Muscle of leg (tissue), 11 donors: ENCODE measurements around the gene BCL11A. TPM values are rescaled to one million over a fixed set of nuclear protein-coding genes. Genes with fewer than 3 reads are reported as not detected.

Experiments used
- DNase-seq: peaks from one replicate; pipeline ENCODE4 v3.0.0; 2013
- H3K27ac ChIP-seq: one replicate; pipeline ENCODE4 v1.5.1; 2013; ENCODE audit warnings: mild to moderate bottlenecking, low read length, control low read depth
- H3K27me3 ChIP-seq: one replicate; pipeline ENCODE4 v1.6.1; 2013; ENCODE audit warnings: low read length; ENCODE audit not compliant: control insufficient read depth, insufficient read depth
- H3K36me3 ChIP-seq: one replicate; pipeline ENCODE4 v1.6.1; 2013; ENCODE audit warnings: low read length; ENCODE audit not compliant: control insufficient read depth, insufficient read depth
- H3K4me1 ChIP-seq: one replicate; pipeline ENCODE4 v1.6.1; 2013; ENCODE audit warnings: low read length; ENCODE audit not compliant: control insufficient read depth, insufficient read depth
- H3K4me3 ChIP-seq: one replicate; pipeline ENCODE4 v1.5.1; 2013; ENCODE audit warnings: low read length, control low read depth
- H3K9me3 ChIP-seq: replicated peaks from 2 replicates; pipeline ENCODE4 v1.6.1; 2013; ENCODE audit warnings: low read depth, low read length; ENCODE audit not compliant: control insufficient read depth
- WGBS: methylation state at CpG from one replicate; pipeline ENCODE4 v1.1.5; 2013; ENCODE audit warnings: missing lambda C conversion rate; ENCODE audit not compliant: insufficient coverage; 5-methylcytosine and 5-hydroxymethylcytosine counted together
- polyA plus RNA-seq, 8 donors: library from polyadenylated mRNA; unstranded; fragments of 120-200 nt; gene quantifications; one replicate each; pipeline versions ENCODE4 v1.2.1 to v1.2.3, GENCODE V29; 2013; ENCODE audit warnings: inconsistent platforms in 1 of 8, low replicate concordance in 1 of 8; ENCODE audit not compliant: insufficient read length in 8 of 8, insufficient read depth in 1 of 8
- total RNA-seq: library from RNA; stranded (reverse); fragments of 120-200 nt; gene quantifications from one replicate; pipeline ENCODE4 v1.2.4, GENCODE V29; 2013

BCL11A gene
- total and polyA plus RNA-seq, 9 donors, result 1.1 to 12.2 (median 2.7) TPM

DNA sequence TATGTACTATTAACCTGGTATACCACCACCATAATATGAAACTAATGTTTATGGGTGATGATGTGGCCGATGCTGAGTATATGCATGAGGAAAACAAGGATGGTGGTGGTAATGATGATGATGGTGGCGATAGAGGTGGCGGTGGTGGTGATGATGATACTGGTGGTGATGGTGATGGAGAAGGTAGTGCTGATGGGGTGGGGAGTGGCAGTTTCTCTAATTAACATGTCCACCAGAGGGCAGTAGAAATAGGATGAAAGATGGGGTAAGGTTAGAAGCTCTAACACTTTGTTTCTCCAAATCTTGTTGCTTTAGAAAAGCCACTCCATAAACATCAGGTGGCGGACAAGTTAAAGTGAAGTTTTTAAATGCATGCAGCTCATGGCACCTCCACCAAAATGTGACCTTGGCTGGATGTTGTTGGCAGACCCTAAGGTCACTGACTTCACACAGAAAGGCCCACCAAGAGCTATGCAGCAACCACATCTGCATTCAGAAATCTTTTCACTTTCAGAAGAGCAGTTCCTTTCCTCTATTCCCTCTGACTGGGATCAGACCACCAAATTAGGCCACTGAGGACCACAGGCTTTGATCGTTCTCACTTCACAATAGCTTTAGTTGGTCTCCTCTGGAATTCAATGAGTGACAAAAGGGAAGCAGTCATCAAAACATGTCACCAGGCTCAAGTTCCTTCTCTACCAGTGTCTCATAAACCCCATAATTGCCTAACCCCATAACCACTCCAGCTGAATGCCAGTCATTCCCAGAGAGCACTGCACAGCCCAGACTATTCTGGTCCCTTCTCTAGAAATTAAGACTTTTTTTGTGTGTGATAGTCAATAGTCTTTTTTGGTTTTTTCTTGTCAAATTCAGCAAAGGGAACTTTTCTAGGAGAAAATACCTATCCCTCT is 7.5 kb upstream of the BCL11A start:
- DNase-seq, result no peak
- Histone ChIP-seq H3K36me3 (no peaks in the 10 kb centered on the region), H3K9me3 (no peaks in the 10 kb centered on the region), H3K27ac (no peak overlapping the region), H3K4me1 (peaks cover 3% of the 10 kb centered on the region), H3K4me3 (no peak overlapping the region), H3K27me3 (peaks cover 36% of the 10 kb centered on the region)
- WGBS, result 84% methylated on average over 4 of the region's 5 CpGs

DNA sequence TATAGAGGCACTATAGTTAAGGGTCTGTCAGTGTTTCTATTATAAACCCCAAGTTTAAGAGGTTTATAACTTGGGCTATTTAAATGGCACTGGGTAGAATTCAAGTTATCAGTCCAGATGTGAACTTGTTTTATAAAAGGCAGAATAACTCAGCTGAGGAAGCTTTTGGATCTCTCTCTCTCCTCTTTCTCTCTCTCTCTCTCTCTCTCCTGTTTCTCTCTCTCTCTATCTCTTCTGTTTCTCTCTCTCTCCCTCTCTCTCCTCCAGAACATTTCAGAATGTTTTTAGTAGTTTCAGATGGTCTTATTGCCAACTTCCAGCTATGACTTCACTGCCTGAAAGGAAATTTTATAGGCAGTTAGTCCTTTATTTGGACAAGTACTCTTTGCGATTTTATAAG is 6.4 kb upstream of the BCL11A start:
- Histone ChIP-seq H3K27me3 (peaks cover 42% of the 10 kb centered on the region), H3K4me3 (no peak overlapping the region), H3K27ac (no peak overlapping the region), H3K36me3 (no peaks in the 10 kb centered on the region), H3K9me3 (no peaks in the 10 kb centered on the region), H3K4me1 (peaks cover 10% of the 10 kb centered on the region)
- no CpG with 5 or more reads among the region's 1 CpG for WGBS
- no peak for DNase-seq

DNA sequence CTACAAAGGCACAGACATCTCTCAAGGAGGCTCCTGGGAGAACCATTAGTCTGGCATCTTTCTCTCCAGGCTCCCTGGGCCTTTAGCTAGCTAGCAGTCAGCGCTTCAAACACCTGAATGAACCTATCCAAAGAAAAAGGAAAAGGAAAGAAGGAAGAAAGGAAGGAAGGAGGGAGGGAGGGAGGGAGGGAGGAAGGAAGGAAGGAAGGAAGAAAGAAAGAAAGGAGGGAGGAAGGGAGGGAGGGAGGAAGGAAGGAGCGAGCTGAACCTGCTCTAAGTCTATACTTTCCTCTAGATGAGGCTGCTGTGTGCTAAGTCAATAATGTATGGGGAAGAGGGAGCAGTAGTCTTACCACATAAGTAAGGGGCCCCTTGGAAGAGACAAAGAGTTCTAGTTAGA is 5.1 kb upstream of the BCL11A start:
- DNase-seq, result no peak
- Histone ChIP-seq H3K9me3 (no peaks in the 10 kb centered on the region), H3K27ac (no peak overlapping the region), H3K4me3 (no peak overlapping the region), H3K36me3 (no peaks in the 10 kb centered on the region), H3K4me1 (peaks cover 12% of the 10 kb centered on the region), H3K27me3 (peaks cover 52% of the 10 kb centered on the region)
- WGBS, result 80% methylated on average over 1 of the region's 2 CpGs

DNA sequence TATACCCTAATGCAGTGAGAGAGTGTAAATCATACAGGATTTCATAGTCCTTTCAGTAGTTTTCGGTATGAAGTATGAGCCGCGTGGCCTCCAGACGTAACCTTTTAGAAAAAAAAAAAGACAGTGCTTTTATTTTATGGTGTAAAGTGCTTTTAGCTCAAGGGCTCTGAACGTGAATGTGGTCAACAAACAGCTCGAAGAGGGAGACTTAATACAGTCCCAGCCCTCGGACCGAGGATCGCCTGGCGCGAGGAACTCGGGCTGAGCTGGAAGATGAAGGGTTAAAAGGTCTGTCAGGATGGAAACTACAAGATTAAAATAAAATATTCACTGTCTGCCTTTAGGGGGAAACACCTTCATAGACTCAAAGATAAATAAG is 4.0 kb upstream of the BCL11A start:
- Histone ChIP-seq H3K9me3 (no peaks in the 10 kb centered on the region), H3K4me3 (no peak overlapping the region), H3K27ac (no peak overlapping the region), H3K4me1 (peaks cover 15% of the 10 kb centered on the region), H3K27me3 (peaks cover 59% of the 10 kb centered on the region), H3K36me3 (no peaks in the 10 kb centered on the region)
- 1% methylated on average over 6 of the region's 12 CpGs for WGBS
- DNase-seq, result no peak

DNA sequence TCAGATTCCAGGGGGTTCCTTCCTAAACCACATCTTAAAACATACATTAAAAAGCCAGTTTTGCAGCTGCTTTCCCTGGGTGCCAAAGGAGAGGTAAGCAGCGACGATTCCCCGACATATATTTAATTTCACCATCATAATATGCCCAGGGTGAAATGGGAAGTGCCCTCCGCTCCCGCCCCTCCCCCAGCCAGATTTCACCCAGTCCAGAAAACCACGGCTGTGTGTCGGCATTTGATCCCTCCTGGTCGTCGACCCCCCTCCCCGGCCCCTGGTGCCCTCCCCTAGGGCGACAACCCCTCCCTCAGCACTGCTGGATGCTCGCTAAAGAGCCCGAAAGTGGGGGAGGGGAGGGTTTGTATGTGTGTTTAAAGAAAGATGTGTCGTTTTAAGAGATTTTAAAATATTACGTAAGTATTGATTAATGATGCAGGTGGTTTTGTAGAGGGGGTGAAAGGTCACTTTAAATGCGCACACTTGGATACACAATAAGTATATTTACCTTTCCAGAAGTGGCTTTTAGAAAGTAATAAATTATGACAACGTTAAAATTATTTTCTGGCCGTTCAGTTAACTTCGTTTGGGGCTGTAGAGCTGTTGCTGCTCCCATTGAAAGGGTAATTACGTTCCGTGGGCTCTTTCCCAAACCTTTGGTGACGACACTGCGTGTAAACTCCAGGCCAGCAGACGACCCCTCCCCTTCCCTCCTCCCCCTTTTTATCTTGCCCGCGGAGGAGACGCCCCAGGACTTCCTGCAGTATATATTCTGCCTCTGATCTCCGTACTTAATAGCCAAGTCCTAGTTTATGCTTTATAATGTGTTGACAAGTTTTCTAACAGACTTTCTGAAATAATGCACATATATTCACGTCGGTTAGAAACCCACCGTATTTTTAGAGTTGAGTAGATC is 3.4 kb upstream of the BCL11A start:
- H3K9me3 ChIP-seq, result no peaks in the 10 kb centered on the region
- H3K27me3 ChIP-seq, result peaks cover 64% of the 10 kb centered on the region
- H3K4me1 ChIP-seq, result peaks cover 19% of the 10 kb centered on the region
- no peaks in the 10 kb centered on the region for H3K36me3 ChIP-seq
- WGBS, result 0% methylated on average over 3 of the region's 31 CpGs
- H3K4me3 ChIP-seq, result no peak overlapping the region
- no peak for DNase-seq
- H3K27ac ChIP-seq, result no peak overlapping the region

DNA sequence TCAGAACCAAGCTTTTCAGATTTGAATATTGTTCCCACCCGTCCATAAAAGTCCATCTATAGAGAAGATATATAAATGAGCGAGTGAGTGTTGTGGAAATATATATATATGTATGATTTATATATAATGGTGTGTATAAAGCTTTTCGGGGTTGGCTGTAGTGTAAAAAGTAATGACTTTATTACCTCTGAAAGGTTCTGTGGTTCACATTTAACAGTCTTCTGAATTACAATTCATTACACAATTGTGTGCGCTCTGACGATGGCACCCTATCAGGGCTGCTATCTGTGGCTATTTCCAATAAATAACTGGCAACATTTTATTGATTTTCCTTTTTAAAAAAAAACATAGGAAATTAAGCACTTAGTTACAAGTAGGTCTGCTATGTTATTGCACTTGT is 2.7 kb upstream of the BCL11A start:
- Histone ChIP-seq H3K27me3 (peaks cover 69% of the 10 kb centered on the region), H3K27ac (no peak overlapping the region), H3K4me3 (no peak overlapping the region), H3K36me3 (no peaks in the 10 kb centered on the region), H3K4me1 (peaks cover 23% of the 10 kb centered on the region), H3K9me3 (no peaks in the 10 kb centered on the region)
- no CpG with 5 or more reads among the region's 5 CpGs for WGBS
- no peak for DNase-seq

DNA sequence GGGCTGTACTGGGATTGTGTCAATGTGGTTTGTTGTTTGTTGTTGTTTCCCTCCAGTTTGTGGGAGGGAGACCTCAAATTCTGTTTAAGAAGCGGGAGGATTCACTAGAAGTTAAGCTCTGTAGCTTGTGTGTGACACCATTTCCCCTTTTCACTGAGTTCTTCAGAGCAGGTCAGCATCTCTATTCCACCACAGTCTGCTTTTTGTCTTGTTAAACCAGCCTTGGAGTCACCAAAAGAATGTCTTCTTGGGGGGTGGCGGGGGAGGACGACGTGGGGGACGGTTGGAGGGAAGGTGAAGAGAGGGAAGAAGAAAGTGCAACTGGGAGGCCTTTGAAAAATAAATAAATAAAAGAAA is 2.3 kb upstream of the BCL11A start:
- H3K4me3 ChIP-seq, result no peak overlapping the region

DNA sequence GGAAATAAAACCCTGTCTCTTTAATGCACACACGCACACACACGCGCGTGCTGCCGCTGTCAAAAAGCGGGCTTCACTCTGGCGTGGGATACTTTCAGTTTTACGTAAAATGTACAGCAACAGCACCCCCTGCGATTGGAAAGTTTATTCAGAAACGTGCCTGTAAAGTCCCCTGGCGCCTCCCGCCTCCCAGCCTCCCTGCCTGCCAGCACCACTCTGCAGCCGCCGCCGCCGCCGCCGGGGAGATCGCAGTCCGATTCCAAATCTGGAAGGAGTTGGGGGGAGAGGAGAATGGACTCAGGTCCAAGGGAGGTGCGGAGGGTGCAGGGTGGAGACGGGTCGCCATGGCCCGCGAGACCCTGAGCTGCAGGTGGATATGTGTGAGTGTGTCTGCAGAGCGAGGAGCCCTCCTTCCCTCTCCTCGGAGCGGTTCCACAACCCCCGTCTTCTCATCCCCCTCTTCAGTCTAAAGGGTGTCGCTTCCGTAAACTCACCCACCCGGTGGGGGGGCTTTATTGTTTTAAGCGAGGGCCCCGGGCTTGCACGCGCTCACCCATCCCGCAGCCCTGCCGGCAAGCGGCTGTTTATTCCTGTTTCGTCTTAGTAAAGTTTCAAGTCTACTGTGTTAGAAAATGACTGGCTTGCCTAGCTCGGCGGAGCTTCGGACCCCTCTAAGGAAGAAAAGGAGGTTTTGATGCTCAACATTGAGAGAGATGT is 1.8 kb upstream of the BCL11A start:
- no peaks in the 10 kb centered on the region for H3K9me3 ChIP-seq
- peak overlapping the region; percentile 69 for H3K4me3 ChIP-seq
- H3K27me3 ChIP-seq, result peaks cover 76% of the 10 kb centered on the region
- H3K27ac ChIP-seq, result no peak overlapping the region
- peak; percentile 86 for DNase-seq
- H3K4me1 ChIP-seq, result peaks cover 32% of the 10 kb centered on the region
- no peaks in the 10 kb centered on the region for H3K36me3 ChIP-seq
- 4% methylated on average over 17 of the region's 43 CpGs for WGBS

More for the DNA sequence above, 2.3 kb upstream of the BCL11A start:
- no CpG with 5 or more reads among the region's 5 CpGs for WGBS
- H3K36me3 ChIP-seq, result no peaks in the 10 kb centered on the region
- peaks cover 27% of the 10 kb centered on the region for H3K4me1 ChIP-seq
- no peak for DNase-seq
- no peaks in the 10 kb centered on the region for H3K9me3 ChIP-seq
- H3K27ac ChIP-seq, result no peak overlapping the region
- peaks cover 71% of the 10 kb centered on the region for H3K27me3 ChIP-seq

DNA sequence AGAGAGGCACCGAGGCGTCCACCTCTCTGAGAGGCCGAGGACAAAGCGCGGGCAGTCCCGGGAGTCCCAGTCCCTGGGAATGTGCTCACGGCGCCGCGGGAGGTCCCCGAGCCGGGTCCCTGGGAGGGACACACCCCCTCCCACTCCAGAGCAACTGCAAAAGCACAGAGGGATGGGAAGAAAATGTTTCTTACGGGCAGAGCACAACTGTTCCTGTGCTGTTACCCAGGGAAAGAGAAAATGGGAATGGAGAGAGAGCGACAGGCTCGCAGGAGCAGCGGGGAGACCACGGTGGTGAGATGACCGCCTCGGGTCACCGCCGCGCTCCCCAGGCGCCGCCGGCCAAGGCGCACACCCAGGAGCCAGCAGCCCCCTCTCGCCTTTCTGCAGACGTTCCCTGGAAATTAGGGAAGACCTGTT is 1.2 kb upstream of the BCL11A start:
- Histone ChIP-seq H3K4me1 (peaks cover 35% of the 10 kb centered on the region), H3K4me3 (peak overlapping the region; percentile 69), H3K36me3 (no peaks in the 10 kb centered on the region), H3K9me3 (no peaks in the 10 kb centered on the region), H3K27me3 (peaks cover 80% of the 10 kb centered on the region), H3K27ac (no peak overlapping the region)
- whole genome bisulfite sequencing, result 0% methylated on average over 21 of the region's 28 CpGs
- peak; percentile 32 for DNase-seq
